T-helper 2 cell (primary cell): ENCODE measurements around the gene NAT14.
"Not testable (repeated sequence)": the region's sequence is repeated elsewhere in the genome, so short reads cannot be mapped to it uniquely, and the experiment has no call there.

ENCODE experiments used
- DNase-seq, 5 experiments: peaks; one replicate each; pipeline versions ENCODE4 v3.0.0 to v3.0.0-alpha.2; 2012 to 2022

Gene NAT14

GRCh38 chr19:55487924-55488687, 3.1 kb downstream of the NAT14 start, which contains the start of gene SSC5D:
Gene SSC5D (plus strand): TSS chr19:55488436. CDS start chr19:55488590, 154 bp downstream.
- no peak for DNase-seq

GRCh38 chr19:55488986-55489710, 4.2 kb downstream of the NAT14 start:
- DNase-seq, result no peak

GRCh38 chr19:55489711-55490477, 4.9 kb downstream of the NAT14 start:
- no peak for DNase-seq

- no peak for DNase-seq
Observed at GRCh38 chr19:55490478-55491432, 5.8 kb downstream of the NAT14 start.

GRCh38 chr19:55491546-55492360, 6.8 kb downstream of the NAT14 start:
- DNase-seq, result no peak

GRCh38 chr19:55492362-55492944, 7.5 kb downstream of the NAT14 start:
- DNase-seq, result no peak

GRCh38 chr19:55493052-55493644, 8.2 kb downstream of the NAT14 start:
- DNase-seq, result no peak

- no peak for DNase-seq
Observed at GRCh38 chr19:55493645-55494171, 8.7 kb downstream of the NAT14 start.

GRCh38 chr19:55494172-55494761, 9.3 kb downstream of the NAT14 start:
- DNase-seq, result no peak

GRCh38 chr19:55495646-55496349, 10.8 kb downstream of the NAT14 start:
- no peak for DNase-seq

- DNase-seq, result not testable (repeated sequence)
Observed at GRCh38 chr19:55496820-55497219, 11.8 kb downstream of the NAT14 start.

- no peak for DNase-seq
Observed at GRCh38 chr19:55497763-55498162, 12.8 kb downstream of the NAT14 start.

GRCh38 chr19:55498246-55498840, 13.4 kb downstream of the NAT14 start:
- no peak for DNase-seq

GRCh38 chr19:55500368-55500952, 15.5 kb downstream of the NAT14 start:
- DNase-seq, result no peak

GRCh38 chr19:55502197-55502952, 17.4 kb downstream of the NAT14 start:
- DNase-seq, result no peak

GRCh38 chr19:55503157-55503501, 18.1 kb downstream of the NAT14 start:
- no peak for DNase-seq

- DNase-seq, result peak; percentile 85 to 94 (median 91)
Observed at GRCh38 chr19:55503502-55504251, 18.7 kb downstream of the NAT14 start.
